Cerebellar cortex (tissue), 1 donor: ENCODE measurements around the gene MAN1C1.
A peak's percentile ranks its signal among the peaks of the same experiment; 100 is the strongest.
"Not testable (repeated sequence)": the region's sequence is repeated elsewhere in the genome, so short reads cannot be mapped to it uniquely, and the experiment has no call there.

Source experiments
- DNase-seq: peaks from one replicate; pipeline ENCODE4 v3.0.0-alpha.2; 2015; ENCODE audit warnings: low spot score

MAN1C1 gene

DNA sequence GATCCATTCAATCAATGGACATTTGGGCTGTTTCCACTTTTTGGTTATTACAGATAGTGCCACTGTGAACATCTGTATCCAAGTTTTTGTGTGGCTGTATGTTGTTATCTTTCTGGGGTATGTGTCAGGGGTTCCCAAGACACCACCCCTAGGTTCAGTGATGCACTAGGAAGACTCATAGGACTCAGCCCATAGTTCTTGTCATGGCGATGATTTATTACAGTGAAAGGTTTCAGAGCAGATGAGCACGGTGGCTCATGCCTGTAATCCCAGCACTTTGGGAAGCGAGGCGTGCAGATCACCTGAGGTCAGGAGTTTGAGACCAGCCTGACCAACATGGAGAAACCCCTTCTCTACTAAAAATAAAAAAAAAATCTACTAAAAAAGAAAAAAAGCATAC, 64.1 kb downstream of the MAN1C1 start:
- no peak for DNase-seq

DNA sequence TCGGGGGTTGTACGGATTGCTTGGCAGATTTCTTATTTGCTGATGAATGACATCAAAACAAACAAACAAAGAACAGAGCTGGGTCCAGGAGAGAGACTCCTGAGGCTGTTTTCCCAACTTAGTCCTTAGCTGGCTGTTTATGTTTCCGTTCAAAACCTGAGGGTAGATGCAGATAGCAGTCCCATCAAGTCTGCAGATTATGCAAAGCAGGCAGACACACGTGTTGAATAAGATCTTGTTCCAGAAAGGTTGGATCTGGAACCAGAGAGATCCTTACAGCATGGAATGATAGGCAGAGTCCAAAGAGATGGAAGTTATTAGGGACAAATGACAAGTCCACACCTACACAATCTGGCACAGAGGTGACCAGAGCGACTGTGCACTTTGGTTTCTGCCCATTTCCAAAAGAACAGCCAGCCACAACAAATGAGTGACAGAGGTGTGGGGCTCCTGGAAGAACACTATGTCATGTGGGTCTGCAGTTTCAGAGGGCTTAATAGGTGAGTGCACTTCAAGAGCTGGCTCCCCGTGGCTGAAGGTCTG, 65.5 kb downstream of the MAN1C1 start:
- DNase-seq, result no peak

DNA sequence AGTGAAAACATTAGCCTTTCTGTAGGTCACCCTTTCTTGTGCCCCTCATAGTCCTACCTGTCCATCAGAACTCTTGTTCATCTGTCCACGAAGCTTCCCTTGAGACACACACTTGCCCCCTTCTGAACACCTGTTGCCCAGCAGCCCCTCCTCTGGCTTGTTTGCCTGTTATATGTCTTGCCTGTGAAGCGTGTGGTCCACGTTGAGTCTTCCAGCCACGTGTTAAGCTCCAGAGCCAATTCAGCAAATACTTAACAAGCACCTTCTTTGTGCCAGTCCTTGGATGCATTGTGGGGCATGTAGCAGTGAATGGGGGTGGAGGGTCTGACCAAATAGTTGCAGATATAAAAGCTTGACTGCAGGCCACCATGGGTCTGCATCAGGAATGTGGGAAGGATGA, 66.6 kb downstream of the MAN1C1 start:
- no peak for DNase-seq

DNA sequence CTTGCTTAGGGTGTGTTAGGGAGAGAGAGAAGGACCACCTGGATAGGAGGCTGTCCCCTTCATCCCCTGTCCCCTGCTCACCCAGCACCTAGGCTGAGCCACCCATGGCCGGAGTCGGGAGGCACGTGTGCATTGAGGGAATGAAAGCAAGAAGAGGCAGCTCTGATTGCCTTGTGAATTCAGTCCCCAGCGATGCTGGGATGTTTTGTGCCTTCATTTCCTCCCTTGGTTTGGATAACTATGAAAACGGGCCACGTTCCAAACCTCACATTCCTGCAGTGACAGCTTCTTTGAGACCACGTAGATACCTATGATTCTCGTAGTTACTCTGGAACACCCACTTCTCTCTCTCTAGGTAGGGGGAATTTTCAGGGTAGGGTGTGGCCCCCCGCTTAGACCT, 67.1 kb downstream of the MAN1C1 start:
- DNase-seq, result no peak

DNA sequence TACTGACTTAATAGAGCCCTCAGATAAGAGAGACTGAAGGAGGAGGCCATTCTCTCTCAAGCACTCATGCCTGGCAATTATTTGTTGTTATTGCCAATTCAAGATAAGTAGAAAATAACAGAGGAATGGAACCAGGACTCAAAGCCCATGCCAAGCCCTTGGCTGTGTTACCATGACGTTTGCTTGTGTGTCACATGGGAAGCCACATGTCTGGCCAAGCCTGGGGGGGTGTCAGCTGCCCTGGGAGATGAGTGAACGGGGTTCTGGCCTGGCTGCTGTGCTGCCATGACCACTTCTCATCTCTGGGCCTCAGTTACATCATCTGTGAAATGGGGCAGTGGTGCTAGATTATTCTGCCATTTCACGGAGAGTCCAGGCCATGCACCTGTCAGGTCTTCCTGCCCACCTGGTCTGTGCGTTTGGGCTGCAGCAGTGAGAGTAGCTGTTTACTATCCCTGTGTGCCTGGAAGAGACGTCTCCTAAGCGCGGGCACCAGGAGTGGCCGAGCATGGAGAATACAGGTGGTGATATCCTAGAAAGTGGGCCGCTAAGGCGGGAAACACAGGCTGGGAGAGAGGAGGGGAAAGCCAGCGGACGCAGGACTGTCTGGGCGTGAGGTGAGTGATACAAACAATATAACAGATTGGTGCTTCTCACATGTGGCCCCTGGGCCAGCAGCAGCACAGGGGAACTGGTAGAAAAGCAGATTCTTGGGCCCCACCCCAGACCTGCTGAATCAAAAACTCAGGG, 67.8 kb downstream of the MAN1C1 start:
- no peak for DNase-seq

DNA sequence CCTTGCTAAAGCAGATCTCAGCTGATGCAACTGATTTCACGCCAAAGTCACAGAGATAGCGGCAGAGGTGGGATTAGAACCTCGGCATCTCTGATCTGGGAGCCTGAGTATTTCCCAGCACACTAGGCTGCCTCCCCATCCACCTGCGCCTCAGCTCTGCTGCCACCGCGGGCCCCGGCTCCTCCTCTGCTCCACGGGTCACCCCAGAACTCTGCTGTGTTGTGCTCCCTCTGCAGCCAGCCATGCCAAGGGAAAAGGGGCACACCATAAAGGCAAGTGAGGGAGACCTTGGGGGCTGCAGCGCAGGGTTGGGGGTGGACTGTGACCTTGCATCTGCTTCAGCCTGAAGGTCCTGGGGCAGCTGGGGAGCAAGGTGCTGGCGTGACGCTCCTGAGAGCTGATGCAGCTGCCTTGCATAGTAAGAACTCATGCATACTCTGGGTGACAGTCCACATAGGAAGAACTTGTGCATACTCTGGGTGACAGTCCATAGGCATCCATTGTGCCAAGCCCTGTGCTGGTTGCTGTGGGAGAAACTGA, 68.7 kb downstream of the MAN1C1 start:
- no peak for DNase-seq

DNA sequence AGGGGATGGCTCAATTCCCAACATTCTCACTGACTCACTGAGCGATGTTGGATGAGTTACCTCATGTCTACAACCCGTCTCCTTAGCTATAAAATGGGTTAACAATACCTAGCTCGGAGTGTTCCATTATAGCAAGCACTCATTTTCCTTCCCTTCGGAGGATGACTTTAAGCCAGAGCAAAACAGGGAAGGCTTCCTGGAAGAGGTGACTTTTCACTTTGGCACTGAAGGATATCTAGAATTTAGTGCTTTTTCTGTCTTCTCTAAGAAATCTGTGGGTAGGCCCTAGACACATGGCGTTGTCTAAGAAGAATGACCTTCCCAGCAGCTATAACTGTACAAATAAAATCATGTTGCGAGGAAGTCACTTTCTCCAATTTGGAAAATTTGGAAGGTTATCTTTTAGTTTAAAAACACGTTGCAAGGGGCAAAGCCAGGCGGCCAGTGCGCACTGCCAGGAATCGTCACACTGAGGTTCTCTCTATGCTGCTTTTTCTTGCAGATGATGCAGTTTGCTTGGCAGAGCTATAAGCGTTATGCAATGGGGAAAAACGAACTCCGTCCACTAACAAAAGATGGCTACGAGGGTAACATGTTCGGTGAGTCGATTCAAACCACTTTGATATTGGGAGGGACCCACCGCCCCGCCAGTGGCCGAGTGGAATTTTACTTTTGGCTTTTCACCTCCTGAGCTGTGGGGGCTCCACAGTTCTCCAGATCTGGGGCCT, 69.5 kb downstream of the MAN1C1 start:
- peak; percentile 49 for DNase-seq

DNA sequence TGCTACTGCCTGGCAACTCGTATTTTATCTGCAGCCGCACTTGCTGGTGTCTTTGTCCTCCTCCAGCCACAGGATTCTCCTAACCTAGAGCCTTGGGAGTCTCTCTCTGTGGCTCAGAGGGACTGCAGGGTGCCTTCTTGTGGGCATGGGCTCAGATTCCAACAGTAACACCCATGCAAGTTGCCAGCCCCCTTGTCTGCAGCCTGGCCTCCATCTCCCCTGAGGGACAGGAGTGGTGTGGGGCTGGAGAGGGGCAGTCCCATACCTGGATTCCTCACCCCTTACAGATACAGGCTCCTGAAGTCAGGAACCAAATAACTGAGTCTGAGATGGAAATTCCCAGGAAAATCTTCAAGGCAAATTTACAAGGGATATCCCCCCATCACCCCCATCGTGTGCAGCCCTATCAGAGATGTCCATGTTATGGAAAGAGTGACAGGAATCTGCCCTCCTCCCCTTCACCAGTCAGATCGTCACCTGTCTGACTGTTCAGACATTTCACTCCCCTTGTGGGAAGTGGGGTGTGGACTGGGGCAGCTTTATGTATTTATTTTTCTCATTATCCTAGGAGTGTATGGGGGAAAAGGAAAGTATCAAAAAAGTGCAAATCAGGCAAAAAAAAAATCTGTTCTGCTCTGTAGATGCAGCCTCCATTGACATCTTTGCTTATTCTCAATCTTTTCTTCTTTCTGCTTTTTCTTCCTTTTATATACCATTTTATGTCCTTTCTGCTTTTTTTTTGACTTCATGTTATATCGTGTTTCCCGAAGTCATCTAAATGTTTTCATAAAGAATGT, 70.8 kb downstream of the MAN1C1 start:
- DNase-seq, result no peak

DNA sequence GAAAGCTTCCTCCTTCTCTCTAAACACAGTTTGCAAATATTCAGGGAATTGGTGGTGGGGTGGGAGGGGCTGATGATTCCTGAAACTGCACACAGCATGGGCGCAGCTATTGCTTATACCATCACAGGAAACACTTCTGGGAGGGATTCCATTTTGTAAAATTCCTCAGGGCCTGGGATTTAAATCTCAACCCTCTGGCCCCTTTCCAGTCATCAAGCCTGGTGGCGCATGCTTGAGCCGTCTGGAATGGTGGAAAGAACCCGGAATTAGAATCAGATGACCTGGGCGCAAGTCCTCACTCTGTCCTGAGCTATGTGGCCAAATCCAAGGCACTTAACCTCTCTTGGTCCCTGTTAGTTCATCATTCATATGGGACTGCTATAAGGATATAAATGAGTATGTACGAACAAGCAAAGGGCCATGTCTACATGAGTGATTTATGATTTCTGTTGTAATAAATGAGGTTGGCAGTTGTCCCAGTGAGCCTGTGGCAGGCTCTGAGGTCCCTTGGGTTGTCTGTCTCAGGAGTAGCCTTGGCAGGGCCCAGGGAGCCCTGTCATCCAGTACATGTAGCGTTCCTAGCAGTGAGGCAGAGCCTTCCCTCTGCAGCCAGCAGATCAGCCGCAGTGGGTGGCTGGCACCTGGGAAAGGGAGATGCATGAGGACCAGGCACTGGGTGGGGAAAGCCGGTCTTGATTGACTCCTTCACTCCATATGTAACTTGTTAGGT, 72.0 kb downstream of the MAN1C1 start:
- DNase-seq, result peak; percentile 86

DNA sequence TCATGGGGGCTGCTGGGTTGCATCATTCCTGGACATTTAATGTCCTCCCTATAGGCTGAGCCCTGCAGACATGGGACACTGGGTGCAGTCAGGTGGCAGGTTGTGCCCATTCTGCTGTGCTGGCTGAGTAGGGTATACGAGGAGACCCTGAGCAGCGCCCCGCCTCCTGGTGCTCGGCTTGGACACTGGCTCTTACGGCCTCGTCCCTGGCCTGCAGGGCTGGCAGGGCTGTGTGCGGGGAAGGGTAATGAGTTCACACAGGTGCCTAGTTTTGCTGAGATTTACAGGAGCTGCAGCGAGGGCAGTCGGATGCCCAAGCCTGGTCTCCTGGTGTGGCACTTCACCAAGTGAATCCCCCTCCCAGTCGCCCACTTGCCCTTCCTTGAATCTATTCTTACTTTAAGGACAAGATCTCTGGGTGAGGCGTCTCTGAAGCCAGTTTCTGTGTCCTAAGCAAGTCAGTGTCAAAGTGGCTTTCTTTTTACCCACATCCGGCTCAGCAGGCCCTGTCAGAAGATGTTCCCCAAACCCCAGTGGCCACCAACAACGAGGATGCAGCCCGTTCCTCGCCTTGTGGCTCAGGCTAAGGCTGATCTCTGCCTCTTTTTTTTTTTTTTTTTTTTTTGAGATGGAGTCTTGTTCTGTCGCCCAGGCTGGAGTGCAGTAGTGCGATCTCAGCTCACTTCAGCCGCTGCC, 73.2 kb downstream of the MAN1C1 start:
- DNase-seq, result no peak

DNA sequence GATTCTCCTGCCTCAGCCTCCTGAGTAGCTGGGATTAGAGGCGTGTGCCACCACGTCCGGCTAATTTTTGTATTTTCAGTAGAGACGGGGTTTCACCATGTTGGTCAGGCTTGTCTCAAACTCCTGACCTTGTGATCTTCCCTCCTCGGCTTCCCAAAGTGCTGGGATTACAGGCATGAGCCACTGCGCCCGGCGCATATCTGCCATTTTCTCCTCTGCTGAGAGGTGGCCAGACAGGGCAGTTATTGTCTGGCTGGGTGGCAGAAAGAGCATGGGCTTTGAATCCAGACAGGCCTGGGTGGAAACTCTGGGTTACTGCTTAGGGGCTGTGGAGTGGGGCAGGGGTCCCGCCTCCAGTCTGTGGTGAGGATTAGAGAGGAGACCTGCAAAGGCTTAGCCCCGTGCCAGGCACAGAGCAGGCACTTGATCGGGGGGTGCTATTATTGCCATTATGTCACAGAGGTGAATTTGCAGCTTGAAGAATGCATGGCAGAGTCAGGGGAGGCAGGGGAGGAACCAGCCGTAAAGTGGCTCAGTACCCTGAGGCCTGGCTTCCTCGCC, 73.9 kb downstream of the MAN1C1 start:
- no peak for DNase-seq

DNA sequence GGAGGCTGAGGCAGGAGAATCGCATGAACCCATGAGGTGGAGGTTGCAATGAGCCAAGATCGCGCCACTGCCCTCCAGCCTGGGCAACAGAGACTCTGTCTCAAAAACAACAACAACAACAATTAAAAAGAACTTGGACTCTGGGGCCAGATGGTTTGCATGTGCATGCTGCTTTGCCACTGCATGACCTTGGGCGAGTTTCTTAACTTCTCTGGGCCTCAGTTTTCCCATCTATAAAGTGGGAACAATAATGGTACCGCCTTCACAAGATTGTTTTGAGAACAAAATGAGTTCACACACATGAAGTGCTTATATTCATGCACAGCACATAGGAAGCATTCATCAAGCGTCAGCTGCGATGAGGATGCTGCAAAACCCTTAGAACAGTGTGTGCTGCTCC, 74.6 kb downstream of the MAN1C1 start:
- no peak for DNase-seq

DNA sequence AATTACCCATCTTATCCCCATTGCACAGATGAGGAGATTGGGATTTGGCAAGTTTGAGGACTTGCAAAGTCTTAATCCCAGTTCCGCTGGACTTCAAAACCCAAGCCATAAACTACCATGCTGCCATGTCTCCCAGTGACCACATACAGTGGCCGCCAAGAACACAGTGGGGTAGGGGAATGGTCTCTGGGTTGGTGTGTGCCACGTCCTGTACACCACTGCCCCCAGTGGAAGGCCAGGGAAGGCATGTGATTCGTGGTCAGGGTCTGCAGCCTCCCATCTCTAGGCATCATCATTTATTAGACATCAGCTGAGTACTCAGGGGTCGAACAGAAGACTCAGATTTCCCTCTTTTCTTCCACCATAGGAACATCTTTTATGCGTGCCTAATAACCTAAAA, 76.0 kb downstream of the MAN1C1 start:
- no peak for DNase-seq

DNA sequence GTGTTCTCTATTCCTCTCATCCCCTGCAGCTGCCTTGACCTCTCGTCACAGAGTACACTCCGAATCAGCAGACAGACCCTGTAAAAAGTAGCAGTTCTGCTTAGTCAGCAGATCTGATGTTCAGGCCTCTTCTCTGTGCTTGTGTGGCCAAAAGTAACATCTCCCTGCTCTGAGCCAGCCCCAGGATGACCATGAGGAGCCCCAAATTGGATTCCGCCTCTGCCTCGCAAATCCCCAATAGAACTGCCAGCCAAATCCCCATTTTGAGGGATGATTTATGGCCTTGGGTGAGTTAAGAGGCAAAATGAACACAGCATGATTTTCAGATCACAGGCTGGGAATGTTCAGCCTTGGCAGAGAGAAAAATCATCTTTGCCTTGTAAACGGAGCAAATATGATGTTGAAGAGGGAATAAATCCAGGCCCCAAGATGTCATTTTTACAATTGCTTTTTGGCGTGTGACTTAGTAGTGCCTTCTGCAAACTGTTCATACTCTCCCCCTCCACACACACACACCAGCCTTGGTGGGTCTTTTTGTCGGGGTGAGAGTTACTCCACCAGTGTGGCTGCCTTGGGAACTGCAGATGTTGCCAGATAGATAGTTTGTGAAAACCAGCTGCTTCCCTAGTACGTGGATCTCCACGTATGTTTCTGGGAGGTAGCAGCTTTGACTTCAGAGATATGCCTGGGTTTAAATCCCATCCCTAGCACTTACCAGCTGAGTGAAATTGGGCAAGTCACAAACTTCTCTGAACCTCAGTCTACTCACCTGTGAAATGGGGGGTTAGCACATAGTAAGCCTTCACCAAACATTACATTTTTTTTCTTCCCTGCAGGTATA, 77.8 kb downstream of the MAN1C1 start:
- DNase-seq, result no peak

DNA sequence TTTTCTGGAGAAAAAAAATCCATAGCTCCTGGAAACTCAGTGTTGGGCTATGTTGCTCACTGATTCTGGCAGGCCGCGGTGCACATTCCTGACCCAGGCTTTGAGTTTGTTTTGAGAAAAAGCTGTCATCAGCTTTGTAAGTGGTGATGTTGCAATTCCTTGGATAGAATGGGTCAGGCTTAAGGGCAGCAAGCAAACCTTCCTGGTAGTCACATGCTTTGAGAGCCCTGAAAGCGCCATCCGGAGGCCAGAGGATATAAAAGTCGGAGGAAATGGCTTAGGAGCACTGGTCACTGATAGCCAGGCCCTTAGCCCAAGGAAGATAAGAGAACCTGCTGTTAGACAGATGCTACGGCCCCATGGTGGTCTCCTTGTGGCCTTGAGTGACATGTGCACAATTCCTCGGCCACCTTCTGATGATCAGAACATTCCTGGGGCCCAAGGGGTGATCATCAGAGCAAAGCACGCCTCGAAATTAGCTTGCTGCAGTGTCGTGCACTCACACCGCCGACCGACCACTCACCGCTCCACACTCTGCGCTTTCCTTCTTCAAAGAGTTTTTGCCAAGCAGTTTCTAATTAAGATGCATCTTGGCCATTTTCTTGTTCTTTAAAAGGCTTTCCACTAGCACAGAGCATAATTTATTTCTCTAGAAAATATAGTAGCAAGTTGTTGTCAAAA, 78.6 kb downstream of the MAN1C1 start:
- peak; percentile 45 for DNase-seq

DNA sequence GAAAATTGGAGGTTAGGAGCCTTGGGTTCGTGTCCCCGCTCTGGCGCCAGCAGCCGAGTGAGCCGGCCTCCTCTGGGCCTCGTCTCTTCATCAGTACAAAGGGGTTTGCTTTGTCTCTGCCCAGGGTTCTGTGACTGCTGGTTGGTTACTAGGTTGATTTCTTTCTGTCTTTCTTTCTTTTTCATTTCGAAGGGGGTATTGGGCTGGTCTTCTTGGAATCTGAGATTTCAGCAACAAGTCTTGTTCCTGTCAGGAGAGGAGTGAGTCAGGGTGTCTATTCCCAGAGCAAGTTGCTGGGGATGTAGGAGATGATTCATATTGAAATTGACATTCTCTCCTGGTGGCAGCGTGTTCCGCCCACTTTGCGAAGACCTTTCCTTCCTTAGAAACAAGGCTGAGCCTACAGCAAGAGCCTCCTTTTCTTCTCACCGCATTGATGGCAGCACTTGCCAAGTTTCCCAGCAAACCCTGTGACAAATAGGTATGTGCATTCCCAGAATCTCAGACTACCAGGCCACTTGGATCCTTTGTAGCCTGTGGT, 79.2 kb downstream of the MAN1C1 start:
- no peak for DNase-seq

DNA sequence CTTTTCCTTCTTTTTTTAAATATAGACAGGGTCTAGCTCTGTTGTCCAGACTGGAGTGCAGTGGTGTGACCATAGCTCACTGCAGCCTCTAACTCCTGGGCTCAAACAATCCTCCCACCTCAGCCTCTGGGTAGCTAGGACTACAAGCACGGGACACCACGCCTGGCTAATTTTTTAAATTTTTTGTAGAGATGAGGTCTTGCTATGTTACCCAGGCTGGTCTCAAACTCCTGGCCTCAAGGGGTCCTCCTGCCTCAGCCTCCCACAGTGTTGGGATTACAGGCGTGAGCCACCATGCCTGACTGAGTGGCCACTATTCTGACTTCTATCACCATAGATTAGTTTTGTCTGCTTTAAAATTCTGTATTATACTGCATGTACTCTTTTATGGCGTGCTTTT, 80.1 kb downstream of the MAN1C1 start:
- DNase-seq, result not testable (repeated sequence)

DNA sequence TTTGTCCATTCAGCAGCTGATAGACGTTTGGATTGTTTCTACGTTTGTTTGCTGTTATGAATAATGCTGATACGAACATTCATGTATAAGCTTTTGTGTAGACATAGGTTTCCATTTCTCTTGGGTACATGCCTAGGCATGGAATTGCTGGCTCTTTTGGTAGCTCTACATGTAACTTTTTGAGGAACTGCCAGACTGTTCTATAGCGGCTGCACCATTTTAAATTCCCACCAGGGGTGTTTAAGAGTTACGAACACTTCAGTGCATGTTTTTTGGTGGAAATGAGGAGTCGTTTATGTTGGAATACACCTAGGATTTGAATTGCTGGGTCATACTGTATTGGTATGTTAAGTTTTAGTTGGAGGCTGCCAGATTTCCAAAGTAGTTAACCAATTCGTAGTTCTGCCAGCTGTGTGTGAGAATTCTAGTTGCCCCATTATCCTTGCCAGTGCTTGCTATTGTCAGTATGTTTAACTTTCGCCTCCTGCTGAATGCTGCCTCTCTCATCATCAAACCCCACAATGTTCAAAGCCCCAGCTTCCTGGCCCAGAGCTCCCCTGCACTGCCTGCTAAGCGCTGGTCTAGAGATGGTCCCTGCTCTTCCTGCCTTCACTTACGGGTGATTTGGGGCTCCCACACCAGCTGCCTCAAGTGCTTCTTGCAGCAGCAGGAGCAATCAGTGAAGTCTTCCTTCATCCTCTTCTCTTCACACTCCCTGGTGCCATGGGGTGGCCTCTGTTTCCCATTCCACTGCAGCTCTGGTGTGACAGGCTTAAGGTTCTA, 81.0 kb downstream of the MAN1C1 start:
- DNase-seq, result no peak
